HepG2 (cell line): ENCODE measurements around the gene SGCE. TPM values are rescaled to one million over a fixed set of nuclear protein-coding genes. Genes with fewer than 3 reads are reported as not detected.

Experiments used
- FOXP4 ChIP-seq: sonication (generic); formaldehyde crosslinking; IDR thresholded peaks from 2 replicates; pipeline ENCODE4 v1.4.0; 2020; ENCODE audit warnings: missing genetic modification reagents
- GATAD1 ChIP-seq: IDR thresholded peaks from 2 replicates; pipeline ENCODE4 v1.6.1; 2016; ENCODE audit warnings: missing genetic modification reagents, missing compliant biosample characterization
- HOMEZ ChIP-seq: IDR thresholded peaks from 2 replicates; pipeline ENCODE4 v1.6.1; 2016; ENCODE audit warnings: low read depth
- IRX3 ChIP-seq: sonication (generic); formaldehyde crosslinking; IDR thresholded peaks from 2 replicates; pipeline ENCODE4 v1.8.1; 2023; ENCODE audit warnings: mild to moderate bottlenecking, low read depth, missing genetic modification reagents, borderline replicate concordance
- LCORL ChIP-seq, 2 experiments: fragments of 450-650 bp in 1 of 2; sonication (generic) in 1 of 2; formaldehyde crosslinking in 1 of 2; IDR thresholded peaks; 2 replicates each; pipeline versions ENCODE4 v1.5.0 to v1.6.1; 2017 to 2020; ENCODE audit warnings: antibody characterized with exemption in 1 of 2, missing genetic modification reagents in 1 of 2
- MTERF4 ChIP-seq: sonication (generic); formaldehyde crosslinking; IDR thresholded peaks from 2 replicates; pipeline ENCODE4 v1.8.0; 2023; ENCODE audit warnings: mild to moderate bottlenecking, missing genetic modification reagents
- PAX8 ChIP-seq: sonication (generic); formaldehyde crosslinking; IDR thresholded peaks from 2 replicates; pipeline ENCODE4 v1.8.0; 2022; ENCODE audit warnings: mild to moderate bottlenecking, missing genetic modification reagents, borderline replicate concordance
- POGZ ChIP-seq: sonication (generic); formaldehyde crosslinking; IDR thresholded peaks from 2 replicates; pipeline ENCODE4 v1.4.0; 2020; ENCODE audit warnings: mild to moderate bottlenecking, missing genetic modification reagents
- SAP130 ChIP-seq: IDR thresholded peaks from 2 replicates; pipeline ENCODE4 v1.6.1; 2016; ENCODE audit warnings: low read depth
- TMF1 ChIP-seq: sonication (generic); formaldehyde crosslinking; IDR thresholded peaks from 2 replicates; pipeline ENCODE4 v1.8.1; 2022; ENCODE audit warnings: low read depth, missing genetic modification reagents
- ZBTB26 ChIP-seq: IDR thresholded peaks from 2 replicates; pipeline ENCODE4 v1.6.1; 2016; ENCODE audit warnings: missing compliant biosample characterization, missing genetic modification reagents, borderline replicate concordance
- ZNF281 ChIP-seq: sonication (generic); formaldehyde crosslinking; IDR thresholded peaks from 2 replicates; pipeline ENCODE4 v1.4.0; 2020; ENCODE audit warnings: missing genetic modification reagents, borderline replicate concordance
- ZNF282 ChIP-seq: fragments of 450-650 bp; IDR thresholded peaks from 2 replicates; pipeline ENCODE4 v1.6.1; 2018; ENCODE audit not compliant: partially characterized antibody
- ZNF30 ChIP-seq: sonication (generic); formaldehyde crosslinking; IDR thresholded peaks from 2 replicates; pipeline ENCODE4 v1.5.0; 2020; ENCODE audit warnings: mild to moderate bottlenecking, missing genetic modification reagents
- ZNF574 ChIP-seq: sonication (generic); formaldehyde crosslinking; IDR thresholded peaks from 2 replicates; pipeline ENCODE4 v1.4.0; 2020; ENCODE audit warnings: missing genetic modification reagents
- ZNF605 ChIP-seq: sonication (generic); formaldehyde crosslinking; IDR thresholded peaks from 2 replicates; pipeline ENCODE4 v1.8.0; 2022; ENCODE audit warnings: mild to moderate bottlenecking, missing genetic modification reagents
- polyA plus RNA-seq, 8 experiments: library from polyadenylated mRNA; depleted of rRNA in 3 of 8; stranded (reverse) in 7 of 8; unstranded in 1 of 8; fragments of >200 nt; fragmentation: Illumina TruSeq in 4 of 8; extraction: Trizol in 4 of 8; gene quantifications; 2 replicates each; pipeline versions ENCODE4 v1.2.1 to v1.2.3, GENCODE V29; 2011 to 2016; ENCODE audit warnings: low read depth in 4 of 8, missing spikeins in 1 of 8, mixed read lengths in 1 of 8; ENCODE audit not compliant: insufficient read depth in 1 of 8
- total RNA-seq, 5 experiments: library from RNA; depleted of rRNA; stranded (reverse); fragments of >200 nt; fragmentation: Illumina TruSeq; extraction: Trizol; gene quantifications; 2 replicates each; pipeline ENCODE4 v1.2.3, GENCODE V29; 2016; ENCODE audit warnings: low read depth in 1 of 5

Gene SGCE
- total and polyA plus RNA-seq, 2 of the 13 experiments (the other 11 are each of a cell fraction or from before 2014, with no cell fraction given) = 52.3 to 71.1 TPM

GRCh38 chr7:94655848-94656657, at the start of gene SGCE (continued):
- no peak for TF ChIP-seq PAX8
- peak; percentile 33; the same call in 1 of the 2 replicates for TF ChIP-seq ZNF605 (CRISPR knock-in tag)
- TF ChIP-seq ZNF282 = no peak
- TF ChIP-seq ZNF281 = peak; percentile 71; the same call in 1 of the 2 replicates
- 0 out of 2 replicates have a peak, but pooled peaks have one; percentile 5 for TF ChIP-seq ZBTB26 (CRISPR knock-in tag)
- peak; percentile 63; the same call in 1 of the 2 replicates for TF ChIP-seq GATAD1 (CRISPR knock-in tag)
- TF ChIP-seq ZNF574 (CRISPR knock-in tag) = peak; percentile 45
- TF ChIP-seq FOXP4 = 0 out of 2 replicates have a peak, but pooled peaks have one; percentile 12
- no peak for TF ChIP-seq ZNF30
- no peak for TF ChIP-seq IRX3 (CRISPR knock-in tag)
- TF ChIP-seq MTERF4 (CRISPR knock-in tag) = peak; percentile 18; the same call in 1 of the 2 replicates
- TF ChIP-seq POGZ (CRISPR knock-in tag) = peak; percentile 73
- TF ChIP-seq HOMEZ (CRISPR knock-in tag) = 0 out of 2 replicates have a peak, but pooled peaks have one; percentile 35
- peak; percentile 68 for TF ChIP-seq SAP130
- no peak for TF ChIP-seq LCORL (IDR thresholded peaks at IDR 0.05)
- TF ChIP-seq LCORL (CRISPR knock-in tag; IDR thresholded peaks at IDR 0.05) = 0 out of 2 replicates have a peak, but pooled peaks have one; percentile 19
- TF ChIP-seq TMF1 (CRISPR knock-in tag) = 0 out of 2 replicates have a peak, but pooled peaks have one; percentile 69
